GM21447 (cell line): ENCODE measurements around the gene NUBPL.
"Not testable (repeated sequence)": the region's sequence is repeated elsewhere in the genome, so short reads cannot be mapped to it uniquely, and the experiment has no call there.

Experiments used
- ATAC-seq: cut with Tn5 transposase; IDR thresholded peaks from one replicate; pipeline ENCODE4 v1.9.1; 2021; ENCODE audit not compliant: unreplicated experiment

The NUBPL gene

DNA sequence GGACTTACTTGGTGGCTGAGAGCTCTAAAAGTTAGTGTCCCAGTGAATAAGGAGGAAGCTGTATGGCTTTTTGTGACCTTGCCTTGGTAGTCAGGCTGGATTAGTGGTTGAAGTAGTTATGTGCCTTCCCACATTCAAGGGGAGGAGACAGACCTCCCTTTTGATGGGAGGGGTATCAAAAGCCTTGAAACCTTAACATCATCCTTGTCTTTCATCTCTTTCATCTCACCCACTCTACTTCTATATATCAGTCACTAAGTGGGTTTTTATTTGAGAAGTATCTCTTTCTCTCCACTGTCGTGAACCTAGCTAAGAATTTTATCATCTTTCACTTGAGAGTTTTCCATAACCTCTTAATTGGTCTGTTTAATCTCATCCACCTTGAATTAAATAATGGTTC, 15.7 kb downstream of the NUBPL start:
- ATAC-seq, result no peak

- ATAC-seq, result no peak
Observed at GRCh38 chr14:31578266-31578665, 17.1 kb downstream of the NUBPL start.

DNA sequence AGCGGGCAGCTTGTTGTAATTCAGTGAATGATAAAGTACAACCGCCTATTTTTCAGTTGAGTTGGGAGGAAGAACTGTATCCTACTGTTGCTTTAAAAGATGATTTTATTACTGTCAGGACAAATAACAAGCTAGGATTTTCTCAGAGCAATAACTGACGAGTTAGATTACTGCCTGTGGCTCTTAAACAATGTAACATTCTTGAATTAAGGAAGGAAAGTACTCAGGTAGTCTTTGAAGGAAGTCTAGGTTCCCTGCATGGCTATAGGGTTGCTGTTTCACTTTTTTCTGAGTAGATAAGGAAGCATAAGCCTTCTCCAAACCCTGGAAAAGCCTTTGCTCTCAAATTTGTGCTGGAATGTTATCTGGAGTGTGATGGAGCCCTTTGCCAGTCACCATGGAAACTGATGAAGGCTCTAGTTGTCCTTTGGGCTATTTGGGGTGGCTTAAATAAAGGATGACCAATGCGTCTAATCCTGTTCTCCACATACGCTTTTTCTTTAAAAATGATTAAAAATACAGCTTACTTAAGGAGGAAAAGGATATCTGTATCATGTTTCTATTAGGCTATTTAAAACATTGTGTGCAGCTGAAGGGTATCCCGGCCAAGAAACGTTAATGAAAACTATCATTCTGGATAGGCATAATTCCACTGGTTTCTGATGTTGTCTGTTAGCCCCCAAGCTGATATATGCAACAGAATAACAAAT, 17.7 kb downstream of the NUBPL start:
- no peak for ATAC-seq

GRCh38 chr14:31580234-31580633, 19.0 kb downstream of the NUBPL start:
- no peak for ATAC-seq

- ATAC-seq, result no peak
Observed at GRCh38 chr14:31582286-31582691, 21.1 kb downstream of the NUBPL start.

GRCh38 chr14:31582836-31583452, 21.7 kb downstream of the NUBPL start:
- no peak for ATAC-seq

DNA sequence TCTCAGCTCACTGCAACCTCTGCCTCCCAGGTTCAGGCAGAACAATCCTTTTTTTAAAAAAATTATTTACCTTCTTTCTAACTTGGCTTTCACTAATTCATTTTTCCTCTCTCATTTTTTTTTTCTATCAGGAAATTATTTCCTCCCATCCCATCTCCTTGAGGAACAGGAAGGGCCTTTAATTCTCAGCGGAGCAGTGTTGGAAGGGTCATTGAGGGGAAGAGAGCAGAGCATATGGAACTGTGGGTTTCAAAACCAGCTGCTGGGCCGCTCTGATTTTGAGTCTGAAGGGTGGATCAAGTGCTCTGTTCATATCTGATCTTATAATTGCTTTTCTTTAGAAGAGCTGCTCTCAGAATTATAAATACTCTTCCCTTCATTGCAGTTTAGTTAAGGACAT, 29.0 kb downstream of the NUBPL start:
- no peak for ATAC-seq

DNA sequence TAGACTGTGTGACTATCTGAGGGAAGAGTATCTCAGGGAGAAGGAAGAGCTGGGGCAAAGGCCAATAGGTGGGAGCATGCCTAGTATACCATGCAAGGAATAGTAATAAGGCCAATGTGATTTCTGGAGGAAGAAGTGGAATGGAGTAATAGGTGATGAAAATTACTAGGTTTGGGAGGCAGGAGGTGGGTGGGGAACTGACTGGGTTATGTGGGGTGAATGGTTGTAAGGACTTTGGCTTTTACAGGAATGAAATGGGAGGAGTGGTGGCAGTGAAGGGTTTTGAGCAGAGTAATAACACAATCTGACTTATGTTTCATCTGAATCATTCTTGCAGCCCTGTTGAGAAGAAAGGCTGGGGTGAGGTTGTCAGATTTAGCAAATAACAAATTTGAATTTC, 30.9 kb downstream of the NUBPL start:
- no peak for ATAC-seq

- ATAC-seq, result no peak
Observed at GRCh38 chr14:31592631-31593030, 31.4 kb downstream of the NUBPL start.

DNA sequence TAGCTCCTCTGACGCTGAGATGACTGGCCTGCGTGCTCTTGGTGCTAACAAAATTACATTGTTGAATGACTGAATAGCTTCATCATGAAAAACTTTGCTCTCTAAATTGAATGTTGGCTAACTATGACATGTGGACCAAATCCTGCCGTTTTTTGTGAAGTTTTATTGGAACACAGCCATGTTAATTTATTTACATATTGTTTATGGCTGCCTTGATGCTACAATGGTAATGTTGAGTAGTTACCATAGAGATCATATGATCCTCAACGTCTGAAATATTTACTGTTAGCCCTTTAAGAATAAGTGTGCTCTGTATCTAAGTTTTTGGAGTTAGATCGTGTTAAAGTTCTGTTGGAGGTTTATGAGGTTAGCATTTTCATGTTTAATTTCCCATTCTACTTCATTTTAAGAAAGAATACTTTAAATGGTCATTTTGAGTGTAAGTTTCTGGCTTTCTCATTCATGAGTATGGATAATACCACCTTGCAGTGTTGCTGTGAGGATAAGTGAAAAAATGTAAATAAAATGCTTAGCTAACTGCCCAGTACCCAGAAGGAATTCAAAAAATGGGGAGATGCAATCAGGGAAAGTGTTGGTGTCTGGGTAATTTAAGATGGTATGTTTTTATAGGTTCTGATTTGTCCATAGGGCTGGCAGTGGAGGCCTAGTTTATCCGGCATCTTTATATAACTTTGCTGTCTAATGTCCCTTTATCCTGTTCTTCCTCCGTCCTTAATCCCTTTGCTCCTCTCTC, 35.3 kb downstream of the NUBPL start:
- ATAC-seq, result no peak

GRCh38 chr14:31605702-31606101, 44.5 kb downstream of the NUBPL start:
- no peak for ATAC-seq

DNA sequence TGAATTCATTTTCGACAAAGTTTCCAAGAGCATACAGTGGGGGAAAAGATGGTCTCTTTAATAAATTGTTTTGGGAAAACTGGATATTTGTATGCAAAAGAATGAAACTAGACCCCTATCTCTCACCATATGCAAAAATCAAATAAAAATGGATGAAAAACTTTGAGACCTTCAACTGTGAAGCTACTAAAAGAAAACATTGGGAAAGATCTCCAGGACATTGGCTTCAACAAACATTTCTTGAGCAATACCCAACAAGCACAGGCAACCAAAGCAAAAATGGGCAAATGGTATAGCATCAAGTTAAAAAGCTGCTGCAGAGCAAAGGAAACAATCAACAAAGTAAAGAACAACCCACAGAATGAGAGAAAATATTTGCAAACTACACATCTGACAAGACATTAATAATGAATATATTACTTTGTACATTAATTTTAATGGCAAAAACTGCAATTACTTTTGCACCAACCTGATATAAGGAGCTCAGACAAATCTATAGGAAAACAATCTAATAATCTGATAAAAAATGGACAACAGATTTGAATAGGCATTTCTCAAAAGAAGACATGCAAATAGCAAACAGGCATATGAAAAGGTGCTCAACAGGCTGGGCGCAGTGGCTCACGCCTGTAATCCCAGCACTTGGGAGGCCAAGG, 50.7 kb downstream of the NUBPL start:
- ATAC-seq, result no peak

DNA sequence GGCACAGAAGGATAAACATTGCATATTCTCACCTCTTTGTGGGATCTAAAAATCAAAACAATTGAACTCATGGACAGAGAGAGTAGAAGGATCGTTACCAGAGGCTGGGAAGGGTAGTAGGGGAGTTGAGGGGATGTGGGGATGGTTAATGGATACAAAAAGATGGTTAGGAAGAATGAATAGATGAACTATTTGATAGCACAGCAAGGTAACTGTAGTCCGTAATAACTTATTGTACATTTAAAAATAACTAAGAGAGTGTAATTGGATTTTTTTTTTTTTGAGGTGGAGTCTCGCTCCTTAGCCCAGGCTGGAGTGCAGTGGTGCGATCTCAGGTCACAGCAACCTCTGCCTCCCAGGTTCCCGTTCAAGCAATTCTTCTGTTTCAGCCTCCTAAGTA, 52.0 kb downstream of the NUBPL start:
- no peak for ATAC-seq

GRCh38 chr14:31618884-31619283, 57.7 kb downstream of the NUBPL start:
- not testable (repeated sequence) for ATAC-seq

DNA sequence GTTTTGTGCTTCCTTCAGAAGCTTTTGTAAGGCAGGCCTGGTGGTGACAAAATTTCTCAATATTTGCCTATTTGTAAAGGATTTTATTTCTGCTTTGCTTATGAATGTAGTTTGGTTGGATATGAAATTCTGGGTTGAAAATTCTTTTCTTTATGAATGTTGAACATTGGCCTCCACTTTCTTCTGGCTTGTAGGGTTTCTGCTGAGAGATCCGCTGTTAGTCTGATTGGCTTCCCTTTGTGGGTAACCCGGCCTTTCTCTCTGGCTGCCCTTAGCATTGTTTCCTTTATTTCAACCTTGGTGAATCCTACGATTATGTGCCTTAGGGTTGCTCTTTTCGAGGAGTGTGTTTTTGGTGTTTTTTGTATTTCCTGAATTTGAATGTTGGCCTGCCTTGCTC, 58.2 kb downstream of the NUBPL start:
- ATAC-seq, result no peak

DNA sequence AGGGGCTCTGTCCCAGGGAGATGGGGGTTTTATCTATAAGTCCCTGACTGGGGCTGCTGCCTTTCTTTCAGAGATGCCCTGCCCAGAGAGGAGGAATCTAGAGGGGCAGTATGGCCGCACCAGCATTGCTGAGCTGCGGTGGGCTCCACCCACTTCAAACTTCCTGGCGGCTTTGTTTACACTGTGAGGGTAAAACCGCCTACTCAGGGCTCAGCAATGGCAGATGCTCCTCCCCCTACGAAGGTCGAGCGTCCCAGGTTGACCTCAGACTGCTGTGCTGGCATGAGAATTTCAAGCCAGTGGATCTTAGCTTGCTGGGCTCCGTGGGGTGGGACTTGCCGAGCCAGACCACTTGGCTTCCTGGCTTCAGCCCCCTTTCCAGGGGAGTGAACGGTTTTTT, 59.7 kb downstream of the NUBPL start:
- not testable (repeated sequence) for ATAC-seq

- ATAC-seq, result no peak
Observed at GRCh38 chr14:31622060-31622459, 60.9 kb downstream of the NUBPL start.

DNA sequence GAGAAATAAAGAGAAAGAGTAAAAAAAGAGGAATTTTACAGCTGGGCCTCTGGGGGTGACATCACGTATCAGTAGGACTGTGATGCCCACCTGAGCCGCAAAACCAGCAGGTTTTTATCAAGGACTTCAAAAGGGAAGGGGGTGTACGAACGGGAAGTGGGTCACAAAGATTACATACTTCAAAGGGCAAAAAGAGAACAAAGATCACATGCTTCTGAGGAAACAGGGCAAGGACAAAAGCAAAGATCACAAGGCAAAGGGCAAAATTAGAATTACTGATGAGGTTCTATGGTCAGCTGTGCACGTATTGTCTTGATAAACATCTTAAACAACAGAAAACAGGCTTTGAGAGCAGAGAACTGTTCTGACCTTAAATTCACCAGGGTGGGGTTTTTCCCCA, 91.7 kb downstream of the NUBPL start:
- not testable (repeated sequence) for ATAC-seq

GRCh38 chr14:31657917-31658316, 96.7 kb downstream of the NUBPL start:
- ATAC-seq, result no peak

DNA sequence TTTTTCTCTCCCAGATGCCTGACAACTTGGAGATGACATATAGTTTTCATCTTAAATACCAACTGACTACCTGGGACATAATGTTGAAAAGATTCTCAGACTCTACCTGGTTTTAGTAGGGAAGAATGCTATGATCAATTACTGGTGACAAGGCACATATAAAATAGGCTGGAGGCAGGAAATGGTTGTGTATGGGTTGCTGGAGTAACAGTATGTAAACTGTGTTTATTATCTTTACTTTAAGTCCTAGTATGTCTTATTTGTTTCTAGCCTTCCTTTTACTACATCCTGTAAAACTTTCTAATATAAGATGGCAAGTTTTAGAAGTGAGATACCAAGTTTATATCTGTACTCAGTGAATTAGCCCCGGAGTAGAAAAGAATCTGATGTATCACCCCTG, 98.1 kb downstream of the NUBPL start:
- no peak for ATAC-seq

- ATAC-seq, result no peak
Observed at GRCh38 chr14:31660191-31660590, 99.0 kb downstream of the NUBPL start.

DNA sequence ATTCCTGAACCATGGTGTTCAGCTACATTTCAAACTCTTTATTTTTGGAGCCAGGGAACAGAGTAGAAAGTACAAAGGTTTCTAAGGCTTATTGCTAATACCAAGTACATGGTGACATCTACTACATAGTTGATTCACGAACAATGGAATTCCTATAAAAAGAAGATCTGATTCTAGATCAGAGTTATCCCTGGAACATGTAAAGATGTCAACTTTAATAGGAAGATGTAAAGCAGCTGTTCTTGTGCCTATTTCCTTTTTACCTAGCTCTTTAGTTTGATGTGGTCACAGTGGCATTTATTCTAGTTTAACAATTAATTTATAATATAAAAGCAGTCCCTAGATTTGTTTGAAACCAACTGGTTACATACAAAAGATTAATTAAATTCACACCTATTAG, 99.5 kb downstream of the NUBPL start:
- ATAC-seq, result no peak
